NCI-H510A (cell line): ENCODE data around the gene APEX2.
"Not testable (repeated sequence)": the region's sequence is repeated elsewhere in the genome, so short reads cannot be mapped to it uniquely, and the experiment has no call there.

Experiments
- DNase-seq: peaks from one replicate; lab custom pipeline; 2025; lab: John Stamatoyannopoulos, UW

APEX2 gene

DNA sequence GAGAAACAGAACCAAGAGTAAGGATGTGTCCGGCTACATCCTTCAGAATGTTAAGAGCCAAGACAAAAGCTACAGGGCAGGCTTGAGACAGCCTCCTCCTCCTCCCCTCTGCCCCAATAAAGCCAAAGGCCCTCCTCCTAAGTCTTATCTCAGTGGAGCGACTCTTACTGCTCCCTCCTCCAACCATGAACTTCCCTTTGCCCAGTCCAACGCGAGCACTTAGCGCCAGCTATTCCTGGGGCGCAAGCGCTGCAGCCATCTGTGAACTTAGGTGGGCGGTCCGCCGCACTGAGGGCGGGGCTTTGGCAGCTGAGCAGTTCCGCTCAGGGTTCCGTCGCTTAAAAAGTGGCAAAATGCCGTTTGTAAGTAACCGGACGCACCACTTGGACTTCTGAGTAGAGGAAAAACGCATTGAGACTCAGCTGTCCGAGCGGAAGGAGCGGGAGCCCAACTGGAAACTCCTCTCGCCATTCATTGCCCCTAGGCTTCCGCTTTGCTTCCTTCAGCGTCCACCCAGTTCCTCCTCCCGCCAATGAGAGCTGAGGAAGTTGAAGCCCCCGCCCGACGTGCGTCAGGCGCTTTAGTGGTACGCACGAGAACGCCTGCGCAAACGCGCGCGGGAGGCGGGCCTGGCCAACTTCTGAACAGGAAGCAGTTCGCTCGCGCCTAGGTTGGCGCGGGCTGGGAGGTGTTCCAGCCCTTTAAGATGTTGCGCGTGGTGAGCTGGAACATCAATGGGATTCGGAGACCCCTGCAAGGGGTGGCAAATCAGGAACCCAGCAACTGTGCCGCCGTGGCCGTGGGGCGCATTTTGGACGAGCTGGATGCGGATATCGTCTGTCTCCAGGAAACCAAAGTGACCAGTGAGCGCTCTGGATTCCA lies at the start of gene APEX2:
Gene APEX2, plus strand, starts transcription at position 647 of the 882 bp plus-strand sequence. Its CDS starts 60 bp downstream, at position 707.
- DNase-seq: peak; percentile 89

DNA sequence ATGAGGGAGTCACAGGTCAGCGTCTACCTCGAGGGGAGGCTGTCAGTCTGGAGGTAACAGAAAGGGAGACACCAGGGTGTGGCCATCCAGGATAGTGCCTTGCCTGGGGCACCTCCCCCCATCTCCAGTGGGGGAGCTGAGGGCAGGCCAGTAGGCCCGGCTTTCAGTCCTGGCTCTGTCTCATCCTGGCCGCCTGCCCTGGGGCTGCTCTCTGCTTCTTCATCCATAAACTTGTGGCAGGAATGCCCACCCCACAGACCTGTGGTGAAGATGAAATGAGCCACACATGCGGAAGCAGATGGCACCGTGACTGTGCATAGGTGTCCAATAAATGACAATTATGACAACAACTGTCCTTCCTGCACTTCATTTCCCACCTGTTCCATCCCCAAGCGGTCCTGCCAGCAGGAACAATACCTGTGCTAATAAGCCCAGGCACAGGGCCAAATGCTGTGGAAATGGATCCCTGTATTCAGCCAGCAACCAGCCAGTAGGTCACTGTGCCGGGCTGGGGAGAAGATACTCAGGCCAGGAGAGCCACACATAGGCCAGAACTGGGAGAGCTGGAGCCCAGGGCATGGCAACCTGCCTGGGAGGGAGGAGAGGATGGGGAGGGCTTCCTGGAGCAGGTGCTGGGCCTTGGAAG lies 49.3 kb upstream of the APEX2 start:
- DNase-seq: no peak

DNA sequence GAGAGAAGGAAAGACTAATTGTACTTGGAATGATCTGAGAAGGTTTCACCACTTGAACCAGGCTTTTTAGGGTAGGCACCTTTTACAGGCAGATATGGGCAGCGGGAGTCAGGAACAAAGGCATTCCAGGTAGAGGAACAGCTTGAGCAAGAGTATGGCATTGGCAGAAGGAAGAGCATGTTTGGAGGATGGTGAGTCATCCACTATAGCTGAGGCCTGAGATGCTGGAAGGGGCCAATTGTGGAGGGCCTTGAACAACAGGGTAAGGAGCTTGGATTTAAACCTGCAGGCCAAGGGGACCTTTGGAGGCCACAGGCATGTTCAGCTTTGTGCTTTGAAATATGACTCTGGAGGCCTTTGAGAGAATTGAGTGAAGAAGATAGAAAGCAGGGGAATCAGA lies 38.4 kb upstream of the APEX2 start:
- DNase-seq: no peak

DNA sequence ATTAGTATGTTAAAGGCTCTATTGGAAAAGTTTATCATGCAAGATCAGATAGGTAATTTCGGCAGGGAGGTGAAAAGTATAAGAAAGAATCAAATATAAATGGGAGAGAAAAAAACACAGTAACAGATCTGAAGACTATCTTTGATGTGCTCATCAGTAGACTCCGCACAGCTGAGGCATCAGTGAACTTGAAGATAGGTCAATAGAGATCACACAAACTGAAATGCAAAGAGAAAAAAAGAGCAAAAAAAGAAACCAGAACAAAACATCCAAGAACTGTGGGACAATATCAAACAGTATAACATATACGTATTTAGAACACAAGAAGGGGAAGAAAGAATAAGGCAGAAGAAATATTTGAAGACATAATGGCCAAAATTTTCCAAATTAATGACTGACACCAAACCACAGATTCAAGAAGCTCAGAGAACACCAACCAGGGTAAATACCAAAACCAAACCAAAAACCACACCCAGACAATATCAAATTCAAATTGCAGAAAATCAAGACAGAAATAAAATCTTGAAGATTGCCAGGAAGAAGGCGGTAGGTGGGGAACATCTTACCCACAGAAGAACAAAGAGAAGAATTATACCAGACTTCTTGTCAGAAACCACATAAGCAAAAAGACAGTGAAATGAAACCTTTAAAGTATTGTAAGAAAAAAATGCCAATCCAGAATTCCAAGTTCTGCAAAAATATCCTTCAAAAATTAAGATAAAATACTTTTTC lies 35.2 kb upstream of the APEX2 start:
- DNase-seq: no peak

DNA sequence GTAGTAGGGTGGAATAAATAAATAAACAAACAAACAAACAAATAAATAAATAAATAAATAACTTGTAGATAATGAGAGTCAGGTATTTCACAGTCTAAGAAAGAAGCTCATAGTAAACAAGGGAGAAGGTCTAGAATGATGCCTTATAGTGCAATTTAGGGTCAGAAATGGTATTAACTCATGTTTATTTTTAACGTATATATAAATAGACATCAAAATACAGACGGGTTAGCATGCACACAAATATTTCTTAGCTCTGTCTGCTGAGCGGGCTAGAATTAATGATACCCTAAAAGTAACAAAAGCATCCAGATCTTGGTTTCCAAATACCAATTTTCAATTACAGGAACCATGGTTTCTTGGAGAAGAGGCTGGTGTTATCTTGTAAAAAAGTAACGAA lies 22.8 kb upstream of the APEX2 start:
- no peak for DNase-seq

GRCh38 chrX:54978448-54978847 lies 21.7 kb upstream of the APEX2 start:
- DNase-seq: no peak

- no peak for DNase-seq
Observed at GRCh38 chrX:54979432-54979831, 20.7 kb upstream of the APEX2 start.

DNA sequence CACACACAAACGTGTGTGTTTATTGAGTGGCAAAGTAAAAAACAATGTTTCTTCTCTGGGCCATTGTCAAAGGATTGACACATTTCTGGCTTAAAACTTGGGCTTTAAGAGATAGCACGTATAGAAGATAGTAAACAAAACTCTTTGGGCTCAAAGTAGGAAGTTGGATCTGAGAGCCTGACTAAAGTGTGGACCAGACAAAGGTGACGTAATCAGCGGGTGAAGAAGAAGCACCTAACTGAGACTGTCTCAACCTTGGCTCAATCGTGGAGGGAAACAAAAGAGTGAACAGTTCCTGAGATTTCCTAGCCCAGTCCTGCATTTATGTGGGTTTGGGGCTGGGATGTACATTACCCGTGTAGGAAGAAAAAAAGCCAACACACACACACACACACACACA lies 19.8 kb upstream of the APEX2 start:
- DNase-seq: no peak

- DNase-seq: not testable (repeated sequence)
Observed at GRCh38 chrX:54983306-54983705, 16.9 kb upstream of the APEX2 start.

GRCh38 chrX:54991706-54992105 lies 8.5 kb upstream of the APEX2 start:
- DNase-seq: no peak

- DNase-seq: no peak
Observed at GRCh38 chrX:54992911-54993622, 7.1 kb upstream of the APEX2 start.

DNA sequence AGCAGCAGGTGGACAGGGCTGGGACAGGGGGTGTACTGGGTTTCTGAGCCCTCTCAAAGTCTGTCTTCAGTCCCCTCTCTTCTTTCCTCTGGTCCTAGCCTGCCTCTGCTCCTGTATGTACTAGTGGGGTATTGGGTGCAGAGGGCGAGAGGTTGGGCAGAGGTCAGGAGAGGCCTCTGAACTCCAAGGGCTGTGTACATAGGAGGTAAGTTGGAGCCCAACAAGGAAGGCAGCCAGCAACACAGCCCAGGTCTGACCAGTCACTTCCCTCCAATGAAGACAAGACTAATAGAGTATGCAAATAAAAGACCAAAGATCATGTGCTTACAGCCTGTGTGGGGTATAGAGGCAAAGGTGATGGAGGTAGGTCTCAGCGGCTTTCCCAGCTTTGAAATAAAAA lies 6.1 kb upstream of the APEX2 start, which contains the start of gene PFKFB1:
Gene PFKFB1, minus strand, starts transcription at position 90 of the 400 bp plus-strand sequence. CDS start 181 bp downstream, outside the sequence.
- no peak for DNase-seq

DNA sequence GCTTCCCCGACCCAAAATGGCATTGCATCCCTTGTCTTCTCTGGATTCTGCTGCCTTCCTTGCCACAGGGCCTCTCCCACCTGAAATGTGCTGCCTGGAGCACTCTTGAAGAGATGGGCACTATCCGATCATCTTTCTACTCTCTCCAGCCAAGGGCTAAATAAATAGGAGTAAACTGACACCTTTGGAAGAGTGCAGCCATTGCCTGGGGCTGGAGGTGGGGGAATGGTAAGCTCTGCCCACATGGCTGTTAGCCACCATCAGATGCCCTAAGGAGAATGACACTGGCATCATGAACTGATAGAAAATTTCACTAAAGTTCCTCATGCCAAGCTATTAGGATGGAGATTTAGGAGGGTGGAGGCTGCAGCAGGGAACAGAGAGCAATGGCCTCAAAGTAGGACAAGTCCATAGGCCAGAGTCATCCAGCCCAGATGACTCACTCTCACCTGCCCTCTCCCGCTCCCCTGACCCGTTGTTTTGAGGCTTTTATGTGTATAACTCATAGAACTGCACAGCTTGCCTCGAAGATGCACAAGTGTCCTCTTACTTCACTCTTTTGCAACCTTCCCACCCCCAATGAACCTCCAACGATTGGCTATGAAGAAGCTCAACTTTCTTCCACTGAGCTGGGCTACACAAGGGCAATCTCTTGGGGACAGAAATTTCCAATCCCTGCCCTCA lies 5.4 kb upstream of the APEX2 start:
- DNase-seq: no peak

DNA sequence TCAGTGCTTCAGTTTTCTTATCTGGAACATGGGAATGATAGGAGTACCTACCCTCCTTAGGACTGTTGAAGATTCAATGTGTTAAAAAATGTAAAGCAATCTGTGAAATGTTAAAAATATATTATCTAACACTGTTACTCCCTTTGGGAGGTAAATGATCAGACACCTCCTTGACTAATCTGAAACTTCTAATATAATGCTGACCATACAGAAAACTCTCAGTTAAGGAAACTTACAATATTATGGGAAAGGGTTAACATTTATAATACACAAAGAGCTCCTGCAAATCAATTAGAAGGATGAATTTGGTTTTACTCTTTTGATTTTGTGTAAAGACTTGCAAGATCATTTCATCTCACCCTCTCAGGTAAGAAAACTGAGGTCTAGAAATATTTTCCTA lies 4.5 kb upstream of the APEX2 start:
- DNase-seq: no peak

- no peak for DNase-seq
Observed at GRCh38 chrX:55004231-55004630, 4.1 kb downstream of the APEX2 start.

DNA sequence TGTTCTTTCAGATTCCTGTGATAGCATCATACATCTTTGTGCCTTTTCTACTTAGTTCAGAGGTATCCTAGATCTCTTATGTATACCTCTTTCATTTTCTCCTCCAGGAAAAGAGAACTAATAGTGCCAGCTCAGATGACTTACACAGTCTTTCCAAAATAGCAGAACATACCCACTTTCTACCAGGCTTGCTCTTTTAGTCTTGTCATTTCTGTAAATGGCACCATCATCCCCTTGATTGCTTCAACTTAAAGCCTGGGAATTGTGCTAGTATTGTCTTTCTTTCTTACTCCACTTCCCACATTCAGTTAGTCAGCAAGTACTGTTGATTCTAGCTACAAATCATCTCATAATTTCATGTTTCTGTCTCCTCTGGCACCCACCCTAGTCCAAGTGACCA lies 5.1 kb downstream of the APEX2 start:
- no peak for DNase-seq

- no peak for DNase-seq
Observed at GRCh38 chrX:55006827-55007621, 6.9 kb downstream of the APEX2 start.

- no peak for DNase-seq
Observed at GRCh38 chrX:55007656-55008055, 7.5 kb downstream of the APEX2 start.

DNA sequence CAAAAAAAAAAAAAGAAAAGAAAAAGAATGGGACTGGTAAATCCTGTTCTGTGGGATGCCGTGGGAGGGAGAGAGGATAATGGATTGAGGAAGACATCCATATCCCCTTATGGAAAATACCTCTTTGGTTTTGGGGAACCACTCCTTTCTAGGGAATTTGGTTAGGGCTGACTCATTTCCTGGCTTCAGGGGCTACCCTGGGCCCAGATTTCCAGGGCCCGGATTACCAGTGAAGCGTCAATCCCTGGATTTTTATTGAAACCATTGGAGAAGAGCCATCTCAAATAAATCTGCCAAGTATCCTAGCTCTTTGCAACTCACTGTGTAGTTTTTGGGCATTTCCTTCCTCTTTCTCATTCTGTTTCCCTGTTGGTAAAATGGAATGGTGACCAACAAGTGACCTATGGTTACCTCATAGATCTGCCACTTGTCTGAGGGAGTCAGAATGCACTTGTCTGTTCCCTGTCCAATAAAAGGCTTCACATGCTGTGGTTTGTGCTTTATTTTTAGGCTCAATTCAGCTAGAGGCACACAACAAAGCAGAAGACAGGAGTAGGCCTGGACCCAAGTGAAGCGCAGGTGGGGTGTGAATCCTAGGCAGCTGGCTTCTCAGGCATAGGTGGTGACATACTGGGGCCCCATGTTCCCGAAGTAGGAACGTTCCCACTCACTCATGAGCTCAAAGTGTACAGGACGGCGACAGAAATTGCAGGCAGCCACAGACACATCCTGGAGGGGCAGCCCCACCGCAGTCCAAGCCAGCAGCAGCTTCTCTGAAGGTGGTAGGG lies 8.6 kb downstream of the APEX2 start:
- DNase-seq: no peak

GRCh38 chrX:55011294-55011693 lies 11.1 kb downstream of the APEX2 start:
- DNase-seq: no peak
